ENCODE results near the gene BAG3. TPM values are rescaled to one million over a fixed set of nuclear protein-coding genes. Genes with fewer than 3 reads are reported as not detected.

The BAG3 gene
- total RNA-seq (2021; fragmentation: NEBNext Ultra II Directional; extraction: Animal tissue kit (Norgen Biotek cat#: 25700)) = 100 to 1,000 TPM in 4 of 6 experiments, 10 to 100 TPM in 2; 97.2 to 108 (median 101) TPM
- long read RNA-seq, transcript BAG3-201 (4 exons, 2,571 nt) = major isoform, 66 of 115 reads
- long read RNA-seq, partial matches to known transcripts = 23 of 115 reads
- long read RNA-seq, other reads (novel, unspliced or antisense) = 26 of 115 reads

- H3K36me3 Mint-ChIP-seq (ENCODE audit: low read depth) = peaks cover 19% of the 10 kb centered on the region
- peak within 1 kb of the TSS; percentile 97 for H3K27ac Mint-ChIP-seq
- peak; percentile 96 for DNase-seq
- peaks cover 38% of the 10 kb centered on the region for H3K4me1 Mint-ChIP-seq (ENCODE audit: low read depth)
- peak within 1 kb of the TSS; percentile 91 for H3K4me3 Mint-ChIP-seq
- H3K9me3 Mint-ChIP-seq = peaks cover 3% of the 10 kb centered on the region; the same call in 1 of the 2 replicates
- TF ChIP-seq, protein P1, sequence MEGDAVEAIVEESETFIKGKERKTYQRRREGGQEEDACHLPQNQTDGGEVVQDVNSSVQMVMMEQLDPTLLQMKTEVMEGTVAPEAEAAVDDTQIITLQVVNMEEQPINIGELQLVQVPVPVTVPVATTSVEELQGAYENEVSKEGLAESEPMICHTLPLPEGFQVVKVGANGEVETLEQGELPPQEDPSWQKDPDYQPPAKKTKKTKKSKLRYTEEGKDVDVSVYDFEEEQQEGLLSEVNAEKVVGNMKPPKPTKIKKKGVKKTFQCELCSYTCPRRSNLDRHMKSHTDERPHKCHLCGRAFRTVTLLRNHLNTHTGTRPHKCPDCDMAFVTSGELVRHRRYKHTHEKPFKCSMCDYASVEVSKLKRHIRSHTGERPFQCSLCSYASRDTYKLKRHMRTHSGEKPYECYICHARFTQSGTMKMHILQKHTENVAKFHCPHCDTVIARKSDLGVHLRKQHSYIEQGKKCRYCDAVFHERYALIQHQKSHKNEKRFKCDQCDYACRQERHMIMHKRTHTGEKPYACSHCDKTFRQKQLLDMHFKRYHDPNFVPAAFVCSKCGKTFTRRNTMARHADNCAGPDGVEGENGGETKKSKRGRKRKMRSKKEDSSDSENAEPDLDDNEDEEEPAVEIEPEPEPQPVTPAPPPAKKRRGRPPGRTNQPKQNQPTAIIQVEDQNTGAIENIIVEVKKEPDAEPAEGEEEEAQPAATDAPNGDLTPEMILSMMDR (IDR thresholded peaks at IDR 0.05) = no peak
- peaks cover 3% of the 10 kb centered on the region for H3K27me3 Mint-ChIP-seq (ENCODE audit: insufficient read depth)
These were observed at the start of gene BAG3 for GRCh38 chr10:119650692-119651513. BAG3 (plus strand) TSS chr10:119651380; CDS start chr10:119651676, 296 bp downstream.

- peak; percentile 25 for DNase-seq
- H3K4me3 Mint-ChIP-seq = no peak overlapping the region
- H3K27me3 Mint-ChIP-seq (ENCODE audit: insufficient read depth) = peaks cover 5% of the 10 kb centered on the region; the same call in 1 of the 2 replicates
- peaks cover 6% of the 10 kb centered on the region for H3K4me1 Mint-ChIP-seq (ENCODE audit: low read depth)
- H3K27ac Mint-ChIP-seq = no peak overlapping the region
- H3K36me3 Mint-ChIP-seq (ENCODE audit: low read depth) = peaks cover 6% of the 10 kb centered on the region
- TF ChIP-seq, protein P1 (IDR thresholded peaks at IDR 0.05) = peak; percentile 80
- no peaks in the 10 kb centered on the region for H3K9me3 Mint-ChIP-seq
These were observed 48.7 kb upstream of the BAG3 start for GRCh38 chr10:119602241-119603095.

DNA sequence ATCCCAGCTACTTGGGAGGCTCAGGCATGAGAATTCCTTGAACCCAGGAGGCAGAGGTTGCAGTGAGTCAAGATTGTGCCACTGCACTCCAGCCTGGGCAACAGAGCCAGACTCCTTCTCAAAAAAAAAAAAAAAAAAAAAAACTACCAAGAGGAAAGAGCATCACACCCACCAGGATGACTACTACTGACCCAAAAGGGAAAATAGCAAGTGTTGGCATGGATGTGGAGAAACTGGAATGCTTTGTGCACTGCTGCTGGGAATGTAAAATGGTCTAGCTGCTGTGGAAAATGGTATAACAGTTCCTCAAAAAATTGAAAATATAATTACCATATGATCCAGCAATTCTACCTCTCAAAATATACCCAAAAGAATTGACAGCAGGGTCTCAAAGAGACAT is 46.7 kb upstream of the BAG3 start:
- TF ChIP-seq, protein P1 (IDR thresholded peaks at IDR 0.05) = no peak
- Mint-ChIP-seq H3K4me1 (ENCODE audit: low read depth) (peaks cover 13% of the 10 kb centered on the region), H3K27me3 (ENCODE audit: insufficient read depth) (peaks cover 5% of the 10 kb centered on the region; the same call in 1 of the 2 replicates), H3K27ac (no peak overlapping the region), H3K4me3 (no peak overlapping the region), H3K9me3 (no peaks in the 10 kb centered on the region), H3K36me3 (ENCODE audit: low read depth) (no peaks in the 10 kb centered on the region)
- no peak for DNase-seq

- TF ChIP-seq, protein P1 (IDR thresholded peaks at IDR 0.05) = peak; percentile 81
- peak overlapping the region; percentile 72 for H3K4me3 Mint-ChIP-seq
- H3K36me3 Mint-ChIP-seq (ENCODE audit: low read depth) = no peaks in the 10 kb centered on the region
- no peaks in the 10 kb centered on the region for H3K9me3 Mint-ChIP-seq
- no peak overlapping the region for H3K27ac Mint-ChIP-seq
- H3K27me3 Mint-ChIP-seq (ENCODE audit: insufficient read depth) = peaks cover 5% of the 10 kb centered on the region; the same call in 1 of the 2 replicates
- H3K4me1 Mint-ChIP-seq (ENCODE audit: low read depth) = peaks cover 13% of the 10 kb centered on the region
- DNase-seq = peak; percentile 30
These were observed 42.6 kb upstream of the BAG3 start for GRCh38 chr10:119608316-119609155.
